Subcutaneous abdominal adipose tissue (tissue), 5 donors: ENCODE results near the gene PRR30.
A peak's percentile ranks its signal among the peaks of the same experiment; 100 is the strongest.

ENCODE experiments used
- H3K27ac ChIP-seq: one replicate; pipeline ENCODE4 v1.7.0; 2013; ENCODE audit warnings: low read depth, mild to moderate bottlenecking, inconsistent platforms, low read length, moderate library complexity
- H3K27me3 ChIP-seq, 5 donors: one replicate each; pipeline ENCODE4 v1.7.0; 2013; ENCODE audit warnings: low read length in 5 of 5, inconsistent platforms in 1 of 5; ENCODE audit not compliant: control insufficient read depth in 5 of 5, insufficient read depth in 4 of 5
- H3K36me3 ChIP-seq, 5 donors: one replicate each; pipeline ENCODE4 v1.7.0; 2013; ENCODE audit warnings: low read length in 5 of 5; ENCODE audit not compliant: control insufficient read depth in 5 of 5, insufficient read depth in 5 of 5
- H3K4me1 ChIP-seq, 5 donors: one replicate each; pipeline ENCODE4 v1.7.0; 2013; ENCODE audit warnings: low read length in 5 of 5, mild to moderate bottlenecking in 3 of 5, moderate library complexity in 1 of 5; ENCODE audit not compliant: control insufficient read depth in 5 of 5, insufficient read depth in 5 of 5
- H3K4me3 ChIP-seq, 5 donors: one replicate each; pipeline ENCODE4 v1.7.0; 2013; ENCODE audit warnings: low read length in 5 of 5, low read depth in 1 of 5
- H3K9ac ChIP-seq, 5 donors: one replicate each; pipeline ENCODE4 v1.7.0; 2013; ENCODE audit warnings: low read length in 5 of 5, mild to moderate bottlenecking in 4 of 5, moderate library complexity in 3 of 5
- H3K9me3 ChIP-seq, 5 donors: one replicate each; pipeline ENCODE4 v1.7.0; 2013; ENCODE audit warnings: low read length in 5 of 5; ENCODE audit not compliant: control insufficient read depth in 5 of 5
- donor health status: healthy.
- donor health status: healthy.
- donor health status: healthy.
- donor health status: healthy.
- donor health status: healthy.

PRR30 gene

DNA sequence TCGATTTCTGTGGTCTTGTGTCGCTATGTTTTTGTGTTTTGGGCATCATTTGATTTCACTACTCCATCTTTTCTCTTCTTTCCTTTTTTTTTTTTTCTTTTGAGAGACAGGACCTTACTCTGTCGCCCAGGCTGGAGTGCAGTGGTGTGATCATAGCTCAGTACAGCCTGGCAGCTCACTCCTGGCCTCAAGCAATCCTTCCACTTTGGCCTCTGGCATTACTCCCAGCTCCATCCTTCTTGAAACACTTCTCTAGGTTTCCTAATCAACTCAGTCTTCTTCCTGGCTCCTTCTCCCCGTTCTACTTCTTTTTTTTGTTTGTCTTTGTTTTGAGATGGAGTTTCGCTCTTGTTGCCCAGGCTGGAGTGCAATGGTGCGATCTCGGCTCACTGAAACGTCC, 36.1 kb upstream of the PRR30 start:
- Histone ChIP-seq H3K4me1 (peaks cover 0 to 43% (median 33%) of the 10 kb centered on the region in 5 donors), H3K36me3 (no peaks in the 10 kb centered on the region), H3K27ac (peak overlapping the region; percentile 52), H3K4me3 (no peak overlapping the region), H3K27me3 (peaks cover 0 to 3% (median 0%) of the 10 kb centered on the region in 5 donors), H3K9ac (peak overlapping the region in 1 of 5 donors; percentile 57), H3K9me3 (no peaks in the 10 kb centered on the region)

DNA sequence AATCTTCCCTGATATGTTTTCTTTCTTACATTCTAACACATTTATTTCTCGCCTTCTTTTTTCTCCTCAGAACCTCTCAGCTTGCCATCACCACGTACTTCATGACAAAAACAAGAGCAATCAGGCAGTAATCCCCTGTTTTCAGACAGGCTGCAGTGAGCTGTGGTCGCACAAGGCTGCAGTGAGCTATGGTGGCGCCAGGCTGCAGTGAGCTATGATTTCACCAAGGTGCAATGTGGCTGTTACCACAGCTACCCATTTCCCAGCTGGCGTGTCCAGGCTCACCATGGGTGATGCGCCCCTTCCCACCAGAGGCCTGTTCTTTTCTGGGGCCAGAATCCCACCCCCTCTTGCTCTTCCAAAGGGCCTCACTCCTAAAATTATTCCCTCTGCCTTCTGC, 35.4 kb upstream of the PRR30 start:
- Histone ChIP-seq H3K4me1 (peaks cover 0 to 43% (median 31%) of the 10 kb centered on the region in 5 donors), H3K4me3 (no peak overlapping the region), H3K9me3 (no peaks in the 10 kb centered on the region), H3K36me3 (no peaks in the 10 kb centered on the region), H3K27me3 (peaks cover 0 to 3% (median 0%) of the 10 kb centered on the region in 5 donors), H3K27ac (peak overlapping the region; percentile 52), H3K9ac (no peak overlapping the region)

GRCh38 chr2:27171351-27171848, 32.2 kb upstream of the PRR30 start:
- Histone ChIP-seq H3K27ac (peak overlapping the region; percentile 50), H3K36me3 (no peaks in the 10 kb centered on the region), H3K4me3 (no peak overlapping the region), H3K9me3 (no peaks in the 10 kb centered on the region), H3K27me3 (no peaks in the 10 kb centered on the region), H3K4me1 (peaks cover 0 to 33% (median 24%) of the 10 kb centered on the region in 5 donors), H3K9ac (no peak overlapping the region)

GRCh38 chr2:27170581-27171337, 31.5 kb upstream of the PRR30 start:
- Histone ChIP-seq H3K9me3 (no peaks in the 10 kb centered on the region), H3K4me3 (peak overlapping the region in 1 of 5 donors; percentile 47), H3K27me3 (no peaks in the 10 kb centered on the region), H3K9ac (no peak overlapping the region), H3K36me3 (no peaks in the 10 kb centered on the region), H3K4me1 (peaks cover 0 to 33% (median 24%) of the 10 kb centered on the region in 5 donors), H3K27ac (peak overlapping the region; percentile 50)

DNA sequence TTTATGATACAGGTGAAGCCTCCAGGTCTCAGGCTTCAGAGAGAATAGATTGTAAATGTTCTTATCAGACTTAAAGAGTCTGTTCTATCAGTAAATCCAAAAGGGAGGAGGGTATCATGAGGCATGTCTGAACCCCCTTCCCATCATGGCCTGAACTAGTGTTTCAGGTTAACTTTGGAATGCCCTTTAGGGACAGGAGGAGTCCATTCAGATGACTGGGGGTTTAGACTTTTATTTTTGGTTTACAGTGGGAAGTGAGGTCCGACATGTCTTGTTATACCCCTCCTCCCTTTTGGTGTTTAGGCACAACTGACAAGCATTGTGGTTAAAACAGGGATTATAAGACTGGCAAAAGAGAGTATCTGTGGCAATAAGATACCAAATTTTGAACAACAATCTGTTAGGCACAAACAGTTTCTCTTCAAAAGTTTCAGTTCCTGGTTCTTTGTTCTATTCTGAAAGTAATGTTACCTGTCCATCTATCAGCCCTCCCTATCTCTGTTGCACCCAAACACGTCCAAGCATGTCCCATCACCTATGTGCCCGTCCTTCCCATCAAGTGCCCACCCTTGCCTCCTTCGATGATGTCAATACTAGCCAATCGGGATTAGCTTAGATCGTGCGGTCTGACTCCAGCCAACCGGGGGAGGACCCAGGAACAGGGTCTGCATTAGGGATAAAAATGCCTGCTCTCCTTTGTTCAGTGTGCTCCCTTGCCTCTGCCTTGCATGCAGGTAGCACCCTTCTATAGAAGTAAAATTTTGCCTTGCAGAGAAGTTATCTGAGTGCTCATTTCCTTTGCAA, 26.0 kb upstream of the PRR30 start:
- H3K9ac ChIP-seq = no peak overlapping the region
- no peaks in the 10 kb centered on the region for H3K27me3 ChIP-seq
- H3K4me3 ChIP-seq = no peak overlapping the region
- no peaks in the 10 kb centered on the region for H3K36me3 ChIP-seq
- no peak overlapping the region for H3K27ac ChIP-seq
- H3K9me3 ChIP-seq = no peaks in the 10 kb centered on the region
- peaks cover 0 to 6% (median 3%) of the 10 kb centered on the region in 5 donors for H3K4me1 ChIP-seq

- Histone ChIP-seq H3K9ac (no peak overlapping the region), H3K9me3 (no peaks in the 10 kb centered on the region), H3K27ac (no peak overlapping the region), H3K27me3 (no peaks in the 10 kb centered on the region), H3K36me3 (no peaks in the 10 kb centered on the region), H3K4me3 (no peak overlapping the region), H3K4me1 (no peaks in the 10 kb centered on the region)
These were observed 23.2 kb upstream of the PRR30 start for GRCh38 chr2:27162151-27163121.

- Histone ChIP-seq H3K27me3 (no peaks in the 10 kb centered on the region), H3K9ac (no peak overlapping the region), H3K9me3 (no peaks in the 10 kb centered on the region), H3K4me3 (no peak overlapping the region), H3K4me1 (no peaks in the 10 kb centered on the region), H3K36me3 (no peaks in the 10 kb centered on the region), H3K27ac (no peak overlapping the region)
These were observed 21.0 kb upstream of the PRR30 start for GRCh38 chr2:27160191-27160590.

- Histone ChIP-seq H3K9me3 (no peaks in the 10 kb centered on the region), H3K27me3 (no peaks in the 10 kb centered on the region), H3K4me1 (peaks cover 0 to 2% (median 0%) of the 10 kb centered on the region in 5 donors), H3K9ac (no peak overlapping the region), H3K27ac (no peak overlapping the region), H3K36me3 (no peaks in the 10 kb centered on the region), H3K4me3 (no peak overlapping the region)
These were observed 20.1 kb upstream of the PRR30 start for GRCh38 chr2:27159271-27159670.

DNA sequence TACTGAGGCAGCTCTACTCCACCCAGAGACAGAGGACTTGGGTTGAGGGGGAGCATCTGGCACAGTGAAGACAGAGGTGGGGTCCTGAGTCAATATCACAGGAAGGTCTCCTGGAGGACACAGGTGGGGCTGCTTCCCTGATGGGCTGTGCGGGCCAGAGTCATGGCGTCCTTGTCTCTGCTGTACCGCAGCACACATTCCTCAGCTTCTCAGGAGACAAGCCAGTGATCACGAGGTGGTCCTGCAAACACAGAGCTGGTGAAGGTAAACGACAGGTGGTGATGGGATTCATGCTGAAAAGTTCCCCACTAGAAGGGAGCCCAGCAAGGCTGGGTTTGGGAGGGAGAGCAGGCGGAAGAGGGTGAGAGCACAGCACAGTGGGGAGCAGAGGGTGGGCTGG, 19.3 kb upstream of the PRR30 start:
- Histone ChIP-seq H3K36me3 (no peaks in the 10 kb centered on the region), H3K9ac (no peak overlapping the region), H3K4me3 (no peak overlapping the region), H3K27me3 (no peaks in the 10 kb centered on the region), H3K9me3 (no peaks in the 10 kb centered on the region), H3K27ac (no peak overlapping the region), H3K4me1 (peaks cover 0 to 2% (median 0%) of the 10 kb centered on the region in 5 donors)
